Measurements from ENCODE around the gene CDK6.

CDK6 gene

GRCh38 chr7:92788559-92789183 lies 47.7 kb downstream of the CDK6 start:
- DNase-seq, result no peak

GRCh38 chr7:92785923-92786322 lies 50.5 kb downstream of the CDK6 start:
- DNase-seq, result no peak

- DNase-seq, result no peak
Observed at GRCh38 chr7:92784935-92785334, 51.4 kb downstream of the CDK6 start.

- no peak for DNase-seq
Observed at GRCh38 chr7:92783260-92784201, 52.8 kb downstream of the CDK6 start.

GRCh38 chr7:92782855-92783254 lies 53.5 kb downstream of the CDK6 start:
- no peak for DNase-seq

- DNase-seq, result no peak
Observed at GRCh38 chr7:92782236-92782635, 54.1 kb downstream of the CDK6 start.

GRCh38 chr7:92781117-92781720 lies 55.2 kb downstream of the CDK6 start:
- no peak for DNase-seq

GRCh38 chr7:92778972-92779371 lies 57.4 kb downstream of the CDK6 start:
- DNase-seq, result no peak

GRCh38 chr7:92777993-92778392 lies 58.4 kb downstream of the CDK6 start:
- DNase-seq, result no peak

- no peak for DNase-seq
Observed at GRCh38 chr7:92773808-92774207, 62.6 kb downstream of the CDK6 start.

GRCh38 chr7:92769844-92770243 lies 66.5 kb downstream of the CDK6 start:
- no peak for DNase-seq

GRCh38 chr7:92769394-92769699 lies 67.0 kb downstream of the CDK6 start:
- DNase-seq, result no peak

GRCh38 chr7:92768501-92769393 lies 67.6 kb downstream of the CDK6 start:
- no peak for DNase-seq

GRCh38 chr7:92767437-92767836 lies 68.9 kb downstream of the CDK6 start:
- no peak for DNase-seq

GRCh38 chr7:92766461-92767003 lies 69.8 kb downstream of the CDK6 start:
- DNase-seq, result no peak

- DNase-seq, result no peak
Observed at GRCh38 chr7:92765725-92766124, 70.6 kb downstream of the CDK6 start.

GRCh38 chr7:92763636-92764423 lies 72.5 kb downstream of the CDK6 start:
- no peak for DNase-seq

- DNase-seq, result no peak
Observed at GRCh38 chr7:92762851-92763250, 73.5 kb downstream of the CDK6 start.

GRCh38 chr7:92761391-92762097 lies 74.8 kb downstream of the CDK6 start:
- DNase-seq, result no peak

GRCh38 chr7:92758796-92759431 lies 77.5 kb downstream of the CDK6 start:
- no peak for DNase-seq
